Measurements from ENCODE around the gene IGFLR1.

DNA sequence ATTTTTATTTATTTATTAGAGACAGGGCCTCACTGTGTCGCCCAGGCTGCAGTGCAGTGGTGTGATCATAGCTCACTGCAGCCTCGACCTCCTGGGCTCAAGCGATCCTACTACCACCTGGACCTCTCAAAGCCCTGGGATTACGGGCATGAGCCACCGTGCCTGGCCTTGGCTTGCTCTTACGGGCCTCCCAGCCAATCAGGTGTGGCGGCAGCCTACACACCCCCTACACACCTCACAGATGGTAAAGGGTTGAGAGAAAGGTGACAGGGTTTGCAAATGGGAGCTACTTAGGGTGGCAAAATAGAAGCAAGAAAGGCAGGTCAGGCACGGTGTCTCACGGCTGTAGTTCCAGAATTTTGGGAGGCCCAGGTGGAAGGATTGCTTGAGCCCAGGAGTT lies 38.9 kb downstream of the IGFLR1 start:
- no peak for TF ChIP-seq ELF1 (IDR thresholded peaks at IDR 0.05)
- TF ChIP-seq, protein P1, sequence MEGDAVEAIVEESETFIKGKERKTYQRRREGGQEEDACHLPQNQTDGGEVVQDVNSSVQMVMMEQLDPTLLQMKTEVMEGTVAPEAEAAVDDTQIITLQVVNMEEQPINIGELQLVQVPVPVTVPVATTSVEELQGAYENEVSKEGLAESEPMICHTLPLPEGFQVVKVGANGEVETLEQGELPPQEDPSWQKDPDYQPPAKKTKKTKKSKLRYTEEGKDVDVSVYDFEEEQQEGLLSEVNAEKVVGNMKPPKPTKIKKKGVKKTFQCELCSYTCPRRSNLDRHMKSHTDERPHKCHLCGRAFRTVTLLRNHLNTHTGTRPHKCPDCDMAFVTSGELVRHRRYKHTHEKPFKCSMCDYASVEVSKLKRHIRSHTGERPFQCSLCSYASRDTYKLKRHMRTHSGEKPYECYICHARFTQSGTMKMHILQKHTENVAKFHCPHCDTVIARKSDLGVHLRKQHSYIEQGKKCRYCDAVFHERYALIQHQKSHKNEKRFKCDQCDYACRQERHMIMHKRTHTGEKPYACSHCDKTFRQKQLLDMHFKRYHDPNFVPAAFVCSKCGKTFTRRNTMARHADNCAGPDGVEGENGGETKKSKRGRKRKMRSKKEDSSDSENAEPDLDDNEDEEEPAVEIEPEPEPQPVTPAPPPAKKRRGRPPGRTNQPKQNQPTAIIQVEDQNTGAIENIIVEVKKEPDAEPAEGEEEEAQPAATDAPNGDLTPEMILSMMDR (IDR thresholded peaks at IDR 0.05) = no peak
- TF ChIP-seq, protein P2, sequence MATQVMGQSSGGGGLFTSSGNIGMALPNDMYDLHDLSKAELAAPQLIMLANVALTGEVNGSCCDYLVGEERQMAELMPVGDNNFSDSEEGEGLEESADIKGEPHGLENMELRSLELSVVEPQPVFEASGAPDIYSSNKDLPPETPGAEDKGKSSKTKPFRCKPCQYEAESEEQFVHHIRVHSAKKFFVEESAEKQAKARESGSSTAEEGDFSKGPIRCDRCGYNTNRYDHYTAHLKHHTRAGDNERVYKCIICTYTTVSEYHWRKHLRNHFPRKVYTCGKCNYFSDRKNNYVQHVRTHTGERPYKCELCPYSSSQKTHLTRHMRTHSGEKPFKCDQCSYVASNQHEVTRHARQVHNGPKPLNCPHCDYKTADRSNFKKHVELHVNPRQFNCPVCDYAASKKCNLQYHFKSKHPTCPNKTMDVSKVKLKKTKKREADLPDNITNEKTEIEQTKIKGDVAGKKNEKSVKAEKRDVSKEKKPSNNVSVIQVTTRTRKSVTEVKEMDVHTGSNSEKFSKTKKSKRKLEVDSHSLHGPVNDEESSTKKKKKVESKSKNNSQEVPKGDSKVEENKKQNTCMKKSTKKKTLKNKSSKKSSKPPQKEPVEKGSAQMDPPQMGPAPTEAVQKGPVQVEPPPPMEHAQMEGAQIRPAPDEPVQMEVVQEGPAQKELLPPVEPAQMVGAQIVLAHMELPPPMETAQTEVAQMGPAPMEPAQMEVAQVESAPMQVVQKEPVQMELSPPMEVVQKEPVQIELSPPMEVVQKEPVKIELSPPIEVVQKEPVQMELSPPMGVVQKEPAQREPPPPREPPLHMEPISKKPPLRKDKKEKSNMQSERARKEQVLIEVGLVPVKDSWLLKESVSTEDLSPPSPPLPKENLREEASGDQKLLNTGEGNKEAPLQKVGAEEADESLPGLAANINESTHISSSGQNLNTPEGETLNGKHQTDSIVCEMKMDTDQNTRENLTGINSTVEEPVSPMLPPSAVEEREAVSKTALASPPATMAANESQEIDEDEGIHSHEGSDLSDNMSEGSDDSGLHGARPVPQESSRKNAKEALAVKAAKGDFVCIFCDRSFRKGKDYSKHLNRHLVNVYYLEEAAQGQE (IDR thresholded peaks at IDR 0.05; ENCODE audit: low read depth, low read length) = no peak
- no peak for TF ChIP-seq POLR2AphosphoS5 (IDR thresholded peaks at IDR 0.05; ENCODE audit: low read depth, low read length)
- TF ChIP-seq, protein P3, sequence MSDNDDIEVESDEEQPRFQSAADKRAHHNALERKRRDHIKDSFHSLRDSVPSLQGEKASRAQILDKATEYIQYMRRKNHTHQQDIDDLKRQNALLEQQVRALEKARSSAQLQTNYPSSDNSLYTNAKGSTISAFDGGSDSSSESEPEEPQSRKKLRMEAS (IDR thresholded peaks at IDR 0.05; ENCODE audit: low read depth) = no peak
- TF ChIP-seq, protein P4, sequence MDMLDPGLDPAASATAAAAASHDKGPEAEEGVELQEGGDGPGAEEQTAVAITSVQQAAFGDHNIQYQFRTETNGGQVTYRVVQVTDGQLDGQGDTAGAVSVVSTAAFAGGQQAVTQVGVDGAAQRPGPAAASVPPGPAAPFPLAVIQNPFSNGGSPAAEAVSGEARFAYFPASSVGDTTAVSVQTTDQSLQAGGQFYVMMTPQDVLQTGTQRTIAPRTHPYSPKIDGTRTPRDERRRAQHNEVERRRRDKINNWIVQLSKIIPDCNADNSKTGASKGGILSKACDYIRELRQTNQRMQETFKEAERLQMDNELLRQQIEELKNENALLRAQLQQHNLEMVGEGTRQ (IDR thresholded peaks at IDR 0.05; ENCODE audit: borderline replicate concordance, low read depth, low read length) = no peak
- TF ChIP-seq NRF1 (IDR thresholded peaks at IDR 0.05; ENCODE audit: low read depth, low read length) = no peak
- no peak for TF ChIP-seq GATA2 (CRISPR knock-in tag; IDR thresholded peaks at IDR 0.05)
- TF ChIP-seq YY1 (IDR thresholded peaks at IDR 0.05; ENCODE audit: low read depth) = no peak
- no peak for TF ChIP-seq EZH2phosphoT487 (IDR thresholded peaks at IDR 0.05; ENCODE audit: borderline replicate concordance, low read depth)
- no peak for TF ChIP-seq TEAD4 (IDR thresholded peaks at IDR 0.05; ENCODE audit: borderline replicate concordance, insufficient read depth)
- no peak for TF ChIP-seq SMC3 (IDR thresholded peaks at IDR 0.05; ENCODE audit: low read depth, low read length)
